IMR-90 (cell line): ENCODE measurements around the gene FAM83E. TPM values are rescaled to one million over a fixed set of nuclear protein-coding genes. Genes with fewer than 3 reads are reported as not detected.

Experiments used
- ATAC-seq: fragments of 200-7000 bp; cut with Tn5 transposase; 2 replicates; pipeline ENCODE4 v1.9.1; 2020; ENCODE audit warnings: low read depth, mild to moderate bottlenecking, moderate library complexity
- BruUV-seq: library from RNA; stranded (reverse); fragments of 400-500 nt; replicated peaks from 2 replicates; lab custom pipeline; 2021; lab: Mats Ljungman, UMichigan
- CTCF ChIA-PET: fragments of 300-600 bp; formaldehyde crosslinking; extraction: SDS; loops from one replicate; lab custom pipeline; 2021; ENCODE audit warnings: antibody characterized with exemption; lab: Yijun Ruan, JAX
- POLR2A ChIA-PET: fragments of 300-600 bp; sonication (Branson Sonifier 250); formaldehyde crosslinking; loops from one replicate; lab custom pipeline; 2022; ENCODE audit warnings: antibody characterized with exemption; ENCODE audit not compliant: unreplicated experiment; lab: Charles Lee
- DNase-seq: peaks from one replicate; pipeline ENCODE4 v3.0.0; 2013
- H2AFZ ChIP-seq: replicated peaks from 2 replicates; pipeline ENCODE3; 2013; ENCODE audit warnings: low read length, mild to moderate bottlenecking; ENCODE audit not compliant: poor library complexity
- H2AK5ac ChIP-seq: 2 replicates; pipeline ENCODE4 v1.6.1; 2013; ENCODE audit warnings: low read depth, low read length, inconsistent platforms
- H2AK9ac ChIP-seq: replicated peaks from 2 replicates; pipeline ENCODE3; 2013; ENCODE audit warnings: mild to moderate bottlenecking, low read depth, low read length, moderate library complexity; ENCODE audit not compliant: poor library complexity
- H2BK120ac ChIP-seq: 2 replicates; pipeline ENCODE4 v1.6.1; 2013; ENCODE audit warnings: low read depth, low read length, inconsistent platforms
- H2BK15ac ChIP-seq: 3 replicates; pipeline ENCODE4 v1.6.1; 2013; ENCODE audit warnings: low read depth, low read length, inconsistent platforms
- H2BK20ac ChIP-seq: 2 replicates; pipeline ENCODE4 v1.6.1; 2013; ENCODE audit warnings: low read depth, mild to moderate bottlenecking, inconsistent platforms, low read length, moderate library complexity
- H2BK5ac ChIP-seq: 2 replicates; pipeline ENCODE4 v1.6.1; 2013; ENCODE audit warnings: mild to moderate bottlenecking, low read depth, low read length, inconsistent platforms; ENCODE audit not compliant: poor library complexity, severe bottlenecking
- H3K14ac ChIP-seq: replicated peaks from 2 replicates; pipeline ENCODE4 v1.6.1; 2013; ENCODE audit warnings: low read depth, low read length, inconsistent platforms
- H3K18ac ChIP-seq: 2 replicates; pipeline ENCODE4 v1.6.1; 2013; ENCODE audit warnings: low read depth, low read length, control low read depth
- H3K23ac ChIP-seq: 2 replicates; pipeline ENCODE4 v1.6.1; 2013; ENCODE audit warnings: low read depth, low read length, inconsistent platforms
- H3K27ac ChIP-seq: 2 replicates; pipeline ENCODE4 v1.5.1; 2013; ENCODE audit warnings: mild to moderate bottlenecking, control low read depth, low read length; ENCODE audit not compliant: insufficient read depth
- H3K27me3 ChIP-seq: 2 replicates; pipeline ENCODE4 v1.6.1; 2013; ENCODE audit warnings: low read length; ENCODE audit not compliant: control insufficient read depth, insufficient read depth
- H3K36me3 ChIP-seq: 2 replicates; pipeline ENCODE4 v1.6.1; 2013; ENCODE audit warnings: low read length, mixed read lengths; ENCODE audit not compliant: control insufficient read depth, insufficient read depth
- H3K4ac ChIP-seq: 2 replicates; pipeline ENCODE4 v1.6.1; 2013; ENCODE audit warnings: low read depth, low read length, inconsistent platforms
- H3K4me1 ChIP-seq: 2 replicates; pipeline ENCODE4 v1.6.1; 2013; ENCODE audit warnings: low read length, mixed read lengths; ENCODE audit not compliant: control insufficient read depth, insufficient read depth
- H3K4me2 ChIP-seq: 2 replicates; pipeline ENCODE4 v1.6.1; 2013; ENCODE audit warnings: low read depth, mild to moderate bottlenecking, control low read depth, low read length, moderate library complexity
- H3K4me3 ChIP-seq: 2 replicates; pipeline ENCODE4 v1.5.1; 2013; ENCODE audit warnings: low read depth, mild to moderate bottlenecking, control low read depth, low read length, moderate library complexity; ENCODE audit not compliant: insufficient read depth
- H3K56ac ChIP-seq: 2 replicates; pipeline ENCODE4 v1.6.1; 2013; ENCODE audit warnings: low read length, inconsistent platforms; ENCODE audit not compliant: insufficient read depth; ENCODE audit errors: extremely low read depth
- H3K79me1 ChIP-seq, 2 experiments: 2 replicates each; pipeline ENCODE4 v1.6.1; 2013; ENCODE audit warnings: low read length in 2 of 2, inconsistent platforms in 1 of 2, low read depth in 1 of 2
- H3K9ac ChIP-seq: 2 replicates; pipeline ENCODE4 v1.6.1; 2013; ENCODE audit warnings: low read depth, low read length, control low read depth
- H3K9me1 ChIP-seq: 2 replicates; pipeline ENCODE4 v1.6.1; 2013; ENCODE audit warnings: low read length, inconsistent platforms; ENCODE audit not compliant: insufficient read depth
- H3K9me3 ChIP-seq: 2 replicates; pipeline ENCODE4 v1.6.1; 2013; ENCODE audit warnings: low read length; ENCODE audit not compliant: control insufficient read depth, insufficient read depth
- H4K20me1 ChIP-seq: 2 replicates; pipeline ENCODE4 v1.6.1; 2013; ENCODE audit warnings: low read length, inconsistent platforms; ENCODE audit not compliant: insufficient read depth
- H4K5ac ChIP-seq: 2 replicates; pipeline ENCODE4 v1.6.1; 2013; ENCODE audit warnings: mild to moderate bottlenecking, low read depth, low read length, control low read depth
- H4K8ac ChIP-seq, 2 experiments: 2 replicates each; pipeline ENCODE4 v1.6.1; 2013; ENCODE audit warnings: low read depth in 2 of 2, low read length in 2 of 2, control low read depth in 1 of 2, inconsistent platforms in 1 of 2
- H4K91ac ChIP-seq: 2 replicates; pipeline ENCODE4 v1.6.1; 2013; ENCODE audit warnings: low read depth, low read length, inconsistent platforms; ENCODE audit not compliant: insufficient read depth
- CEBPB ChIP-seq: IDR thresholded peaks from 2 replicates; pipeline ENCODE4 v1.6.1; 2012; ENCODE audit warnings: low read depth, low read length, improper control_type of control experiment
- CHD1 ChIP-seq: IDR thresholded peaks from 2 replicates; pipeline ENCODE4 v1.6.1; 2012; ENCODE audit warnings: low read depth, low read length, improper control_type of control experiment
- FOS ChIP-seq: fragments of 150-350 bp; IDR thresholded peaks from 2 replicates; pipeline ENCODE4 v1.6.1; 2016; ENCODE audit warnings: low read depth, low read length
- MAFK ChIP-seq: IDR thresholded peaks from 2 replicates; pipeline ENCODE4 v1.6.1; 2012; ENCODE audit warnings: low read depth, low read length, improper control_type of control experiment
- MAZ ChIP-seq: IDR thresholded peaks from 2 replicates; pipeline ENCODE4 v1.6.1; 2012; ENCODE audit warnings: low read depth, mild to moderate bottlenecking, low read length, improper control_type of control experiment, moderate library complexity, borderline replicate concordance
- MXI1 ChIP-seq: IDR thresholded peaks from 2 replicates; pipeline ENCODE4 v1.6.1; 2012; ENCODE audit warnings: low read depth, mild to moderate bottlenecking, low read length, moderate library complexity, borderline replicate concordance
- POLR2A ChIP-seq: IDR thresholded peaks from 2 replicates; pipeline ENCODE4 v1.6.1; 2012; ENCODE audit warnings: mild to moderate bottlenecking, low read depth, low read length
- RCOR1 ChIP-seq: IDR thresholded peaks from 2 replicates; pipeline ENCODE4 v1.6.1; 2012; ENCODE audit warnings: mild to moderate bottlenecking, low read length, improper control_type of control experiment; ENCODE audit not compliant: insufficient replicate concordance
- RFX5 ChIP-seq: IDR thresholded peaks from 2 replicates; pipeline ENCODE4 v1.8.0; 2012; ENCODE audit warnings: low read depth, mild to moderate bottlenecking, low read length, moderate library complexity
- SMC3 ChIP-seq: fragments of 150-350 bp; IDR thresholded peaks from 2 replicates; pipeline ENCODE4 v1.6.1; 2016; ENCODE audit warnings: low read depth, mild to moderate bottlenecking, antibody characterized with exemption, low read length, moderate library complexity
- WGBS, 2 experiments: methylation state at CpG; one replicate each; pipeline versions ENCODE4 v1.1.5 to v1.1.7; 2013; ENCODE audit warnings: missing lambda C conversion rate in 2 of 2; ENCODE audit not compliant: insufficient read length in 1 of 2; ENCODE audit errors: extremely low coverage in 2 of 2; 5-methylcytosine and 5-hydroxymethylcytosine counted together
- dilution Hi-C: fragments of 300-500 bp; cut with HindIII; formaldehyde crosslinking; loops from one replicate; pipeline ENCODE4 v1.14.3; 2018; ENCODE audit warnings: low sequenced_read_pairs; ENCODE audit not compliant: unreplicated experiment
- in situ Hi-C: fragments of 300-500 bp; cut with MboI; formaldehyde crosslinking; loops from 3 replicates; pipeline ENCODE4 v1.14.3; 2019; ENCODE audit warnings: low sequenced_read_pairs, inconsistent platforms, mixed read lengths
- intact Hi-C: fragments of 100-400 bp; cut with micrococcal nuclease; formaldehyde crosslinking; loops from 2 replicates; pipeline ENCODE4 v1.10.0; 2022
- polyA plus RNA-seq, 3 experiments: library from polyadenylated mRNA; depleted of rRNA; stranded (reverse); fragments of >200 nt; gene quantifications; 2 replicates each; pipeline ENCODE4 v1.2.3, GENCODE V29; 2012; ENCODE audit warnings: low replicate concordance in 1 of 3
- total RNA-seq: library from RNA; depleted of rRNA; stranded (reverse); fragments of >200 nt; gene quantifications from 2 replicates; pipeline ENCODE4 v1.2.3, GENCODE V29; 2012
- TF ChIP-seq, protein P1 (sequence below): conservative IDR thresholded peaks from 2 replicates; pipeline ENCODE4 v1.5.1; 2012; ENCODE audit warnings: mild to moderate bottlenecking, low read depth, low read length, improper control_type of control experiment

Gene FAM83E
- total and polyA plus RNA-seq, 2 of the 4 experiments (the other 2 are of a cell fraction) = 0.05 to 0.36 TPM

DNA sequence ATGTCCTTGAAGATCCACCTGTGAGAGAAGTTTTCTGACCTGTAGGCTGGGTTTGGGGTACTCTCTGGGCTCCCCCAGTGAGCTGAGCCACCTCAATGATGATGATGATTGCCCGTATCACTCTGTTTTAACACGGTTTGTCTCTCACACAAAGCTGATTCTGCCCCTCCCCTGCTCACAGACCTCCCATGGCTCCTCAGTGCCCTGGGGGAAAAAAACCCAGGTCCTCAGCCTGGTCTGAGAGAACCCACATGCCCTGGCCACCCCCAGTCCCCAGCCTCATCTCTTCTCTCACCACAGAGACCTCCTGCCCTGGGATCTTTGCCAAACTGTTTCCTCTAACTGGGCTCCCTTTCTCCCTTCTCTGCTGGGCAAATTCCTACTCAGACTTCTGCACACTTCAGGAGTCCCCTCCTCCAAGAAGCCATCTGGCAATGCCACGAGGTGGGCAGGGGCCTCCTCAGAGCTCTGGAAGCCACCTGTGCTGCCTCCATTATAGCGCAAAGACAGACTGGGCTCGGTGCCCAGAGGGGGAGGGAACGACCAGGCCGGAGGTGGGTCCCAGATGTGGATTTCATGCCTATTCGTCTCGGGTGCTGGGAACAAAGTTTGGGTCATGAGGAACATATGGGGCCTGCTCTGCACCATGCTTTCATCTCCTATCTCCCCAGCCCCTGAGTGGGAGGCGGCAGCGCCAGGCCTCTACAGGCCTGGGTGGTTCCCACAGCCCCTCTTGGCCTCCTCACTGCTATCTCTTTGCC, 39.6 kb upstream of the FAM83E start (continued):
- TF ChIP-seq RFX5 = no peak

DNA sequence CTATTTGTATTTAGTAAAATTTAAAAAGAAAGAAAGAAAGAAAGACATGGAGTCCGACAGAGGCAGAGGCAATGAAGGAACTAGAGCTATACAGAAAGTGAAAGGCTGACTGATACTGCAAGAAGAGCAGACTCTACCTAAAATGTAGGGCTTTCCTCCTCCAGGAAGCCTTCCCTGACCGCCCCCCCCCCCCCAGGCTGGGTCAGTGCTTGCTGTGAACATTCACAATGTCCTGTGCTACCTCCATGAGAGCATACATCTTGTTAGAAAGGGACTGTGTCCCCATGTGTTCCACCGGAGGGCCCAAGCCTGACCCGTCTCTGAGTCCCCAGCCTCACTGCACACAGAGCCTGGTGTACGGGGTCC, 36.8 kb upstream of the FAM83E start:
- Histone ChIP-seq H4K91ac (no peak overlapping the region), H3K4ac (no peak overlapping the region), H3K27me3 (peaks cover 4% of the 10 kb centered on the region; the same call in 1 of the 2 replicates), H2BK120ac (no peak overlapping the region), H3K27ac (no peak overlapping the region), H2AFZ (peak overlapping the region; percentile 43), H3K79me1 (no peaks in the 10 kb centered on the region), H2AK5ac (no peak overlapping the region), H3K36me3 (no peaks in the 10 kb centered on the region), H2AK9ac (no peak overlapping the region), H3K23ac (no peak overlapping the region), H3K4me2 (no peak overlapping the region), H4K5ac (no peak overlapping the region), H3K9me1 (no peaks in the 10 kb centered on the region; the same call in 1 of the 2 replicates), H3K4me3 (no peak overlapping the region), H2BK15ac (no peak overlapping the region), H4K20me1 (no peaks in the 10 kb centered on the region), H3K9me3 (peaks cover 3% of the 10 kb centered on the region; the same call in 1 of the 2 replicates), H3K9ac (no peak overlapping the region), H3K4me1 (peaks cover under 1% of the 10 kb centered on the region), H4K8ac (no peak overlapping the region), H2BK5ac (no peak overlapping the region), H3K18ac (no peak overlapping the region), H3K56ac (no peak overlapping the region), H2BK20ac (no peak overlapping the region), H3K14ac (no peak overlapping the region)
- in situ Hi-C loops = no loop called here
- no TSS peak for BruUV-seq
- TF ChIP-seq SMC3 (no peak), MAZ (no peak), RCOR1 (no peak), CHD1 (no peak), MXI1 (no peak), MAFK (no peak), RFX5 (no peak), CEBPB (no peak), POLR2A (no peak), FOS (no peak)
- TF ChIP-seq, protein P1, sequence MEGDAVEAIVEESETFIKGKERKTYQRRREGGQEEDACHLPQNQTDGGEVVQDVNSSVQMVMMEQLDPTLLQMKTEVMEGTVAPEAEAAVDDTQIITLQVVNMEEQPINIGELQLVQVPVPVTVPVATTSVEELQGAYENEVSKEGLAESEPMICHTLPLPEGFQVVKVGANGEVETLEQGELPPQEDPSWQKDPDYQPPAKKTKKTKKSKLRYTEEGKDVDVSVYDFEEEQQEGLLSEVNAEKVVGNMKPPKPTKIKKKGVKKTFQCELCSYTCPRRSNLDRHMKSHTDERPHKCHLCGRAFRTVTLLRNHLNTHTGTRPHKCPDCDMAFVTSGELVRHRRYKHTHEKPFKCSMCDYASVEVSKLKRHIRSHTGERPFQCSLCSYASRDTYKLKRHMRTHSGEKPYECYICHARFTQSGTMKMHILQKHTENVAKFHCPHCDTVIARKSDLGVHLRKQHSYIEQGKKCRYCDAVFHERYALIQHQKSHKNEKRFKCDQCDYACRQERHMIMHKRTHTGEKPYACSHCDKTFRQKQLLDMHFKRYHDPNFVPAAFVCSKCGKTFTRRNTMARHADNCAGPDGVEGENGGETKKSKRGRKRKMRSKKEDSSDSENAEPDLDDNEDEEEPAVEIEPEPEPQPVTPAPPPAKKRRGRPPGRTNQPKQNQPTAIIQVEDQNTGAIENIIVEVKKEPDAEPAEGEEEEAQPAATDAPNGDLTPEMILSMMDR = no peak
- DNase-seq = no peak
- intact Hi-C loops = no loop called here
- WGBS, 2 experiments = 86% methylated on average over 1 of the region's 5 CpGs; no CpG with 5 or more reads in 1 of the 2 experiments
- ChIA-PET CTCF (no interaction called here), POLR2A (no interaction called here)
- dilution Hi-C loops = no loop called here
- no peak for ATAC-seq
